Peyer's patch (tissue), 4 donors: ENCODE data around the gene SPESP1.

ENCODE experiments used
- CTCF ChIP-seq, 6 experiments: fragments of 450-650 bp in 4 of 6; fragments of 200-600 bp in 2 of 6; sonication (generic) in 1 of 6; IDR thresholded peaks; one replicate each; pipeline ENCODE4 v1.5.1; 2017 to 2019; ENCODE audit warnings: antibody characterized with exemption in 6 of 6, mild to moderate bottlenecking in 3 of 6, moderate library complexity in 1 of 6
- POLR2A ChIP-seq, 2 donors: fragments of 450-650 bp; IDR thresholded peaks; one replicate each; pipeline ENCODE4 v1.5.1; 2017; ENCODE audit warnings: antibody characterized with exemption in 2 of 2, mild to moderate bottlenecking in 2 of 2, moderate library complexity in 2 of 2

DNA sequence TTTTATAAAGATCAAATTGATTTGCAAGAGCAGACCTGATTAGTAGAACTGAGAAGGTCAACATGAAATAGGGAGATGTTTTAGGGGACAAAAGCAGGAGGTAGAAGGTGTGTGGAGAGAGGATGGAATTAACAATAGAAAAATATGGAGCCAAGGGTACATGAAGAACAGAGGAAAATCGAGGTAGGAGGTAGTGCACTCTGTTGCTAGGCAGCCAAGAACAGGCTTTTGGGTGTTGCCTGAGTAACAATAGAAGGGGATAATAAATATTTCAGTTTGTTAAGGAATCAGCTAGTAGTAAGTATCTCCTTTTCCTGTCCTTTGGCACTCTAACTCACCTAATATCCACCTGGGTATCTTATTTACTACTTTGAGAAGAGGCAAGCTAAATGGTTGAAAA, 9.2 kb downstream of the SPESP1 start:
- TF ChIP-seq CTCF (IDR thresholded peaks at IDR 0.05) (no peak), POLR2A (IDR thresholded peaks at IDR 0.05) (no peak)
